ENCODE results near the gene SLC38A1.

Gene SLC38A1

GRCh38 chr12:46230983-46231382 lies 37.9 kb downstream of the SLC38A1 start:
- no peak overlapping the region for H3K9ac ChIP-seq (ENCODE audit: low read depth, low read length)
- no peaks in the 10 kb centered on the region for H3K4me1 ChIP-seq (ENCODE audit: control insufficient read depth, insufficient read depth, low read length)
- H3K36me3 ChIP-seq (ENCODE audit: control insufficient read depth, insufficient read depth, low read length): peaks cover 88% of the 10 kb centered on the region

DNA sequence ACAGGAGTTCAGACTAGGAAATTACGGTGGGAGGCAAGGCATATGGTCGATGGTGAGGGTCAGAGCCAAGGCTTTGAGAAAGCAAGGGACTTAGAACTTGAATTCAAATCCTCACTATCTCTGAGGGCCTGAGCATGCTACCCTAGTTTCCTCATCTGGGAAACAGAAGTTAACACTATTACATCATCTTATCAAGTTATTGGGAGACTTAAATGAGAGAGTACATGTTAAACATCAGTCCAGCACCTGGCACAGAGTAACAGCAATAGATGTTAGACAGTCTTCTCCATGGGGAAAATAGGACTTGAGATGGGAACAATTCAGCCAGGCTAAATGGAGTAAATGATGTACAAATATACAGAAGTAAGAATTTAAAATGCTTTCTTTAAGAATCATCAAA lies 38.5 kb downstream of the SLC38A1 start:
- Histone ChIP-seq H3K4me3 (ENCODE audit: low read depth, low read length) (no peak overlapping the region), H3K4me1 (ENCODE audit: control insufficient read depth, insufficient read depth, low read length) (no peaks in the 10 kb centered on the region), H3K9me3 (ENCODE audit: control insufficient read depth, insufficient read depth, low read length) (no peaks in the 10 kb centered on the region), H3K36me3 (ENCODE audit: control insufficient read depth, insufficient read depth, low read length) (peaks cover 89% of the 10 kb centered on the region), H3K27me3 (ENCODE audit: control insufficient read depth, insufficient read depth, low read length) (no peaks in the 10 kb centered on the region), H3K9ac (ENCODE audit: low read depth, low read length) (no peak overlapping the region), H3K27ac (ENCODE audit: low read depth, low read length) (no peak overlapping the region)

More at GRCh38 chr12:46230983-46231382, 37.9 kb downstream of the SLC38A1 start:
- H3K4me3 ChIP-seq (ENCODE audit: low read depth, low read length): no peak overlapping the region
- no peaks in the 10 kb centered on the region for H3K9me3 ChIP-seq (ENCODE audit: control insufficient read depth, insufficient read depth, low read length)
- no peaks in the 10 kb centered on the region for H3K27me3 ChIP-seq (ENCODE audit: control insufficient read depth, insufficient read depth, low read length)
- no peak overlapping the region for H3K27ac ChIP-seq (ENCODE audit: low read depth, low read length)

DNA sequence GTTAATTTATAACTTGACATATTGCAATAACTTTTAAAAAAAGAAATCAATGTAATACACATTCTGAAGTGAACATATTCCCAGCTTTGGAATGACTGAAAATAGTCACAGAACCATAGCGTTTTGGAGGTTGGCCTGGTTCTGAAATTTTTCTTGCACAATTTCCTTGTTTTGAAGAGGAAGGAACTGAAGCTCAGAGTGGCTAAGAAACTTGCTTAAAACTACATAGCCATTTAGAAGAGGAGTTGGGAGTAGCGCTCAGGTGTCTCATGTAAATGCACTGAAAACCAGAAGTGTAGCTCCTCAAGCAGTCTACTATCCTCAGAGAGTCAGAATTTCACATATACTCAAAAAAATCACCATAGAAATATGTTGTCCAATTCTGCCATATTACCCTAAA lies 41.2 kb downstream of the SLC38A1 start:
- peaks cover 98% of the 10 kb centered on the region for H3K36me3 ChIP-seq (ENCODE audit: control insufficient read depth, insufficient read depth, low read length)

DNA sequence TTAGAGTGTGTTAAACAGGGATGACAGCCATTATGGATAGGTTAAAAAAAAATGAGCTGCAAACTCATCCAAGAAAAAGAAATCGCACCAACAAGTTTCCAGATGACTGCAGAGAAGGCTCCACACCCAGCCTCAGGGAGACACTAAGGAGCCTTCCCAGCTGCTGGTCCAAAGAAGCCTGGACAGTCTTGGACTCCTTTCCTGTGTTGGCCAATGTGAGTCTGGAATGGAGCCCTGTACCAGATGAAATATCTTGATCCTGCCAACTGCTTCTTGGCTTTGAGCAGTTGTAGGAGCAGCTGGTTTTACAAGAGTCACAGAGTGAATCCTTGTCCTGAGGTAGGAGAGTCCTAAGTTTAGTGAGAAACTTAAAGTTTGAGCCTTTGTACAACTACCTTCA lies 44.5 kb downstream of the SLC38A1 start:
- Histone ChIP-seq H3K4me1 (ENCODE audit: control insufficient read depth, insufficient read depth, low read length) (peaks cover 38% of the 10 kb centered on the region), H3K27ac (ENCODE audit: low read depth, low read length) (no peak overlapping the region), H3K9me3 (ENCODE audit: control insufficient read depth, insufficient read depth, low read length) (no peaks in the 10 kb centered on the region), H3K27me3 (ENCODE audit: control insufficient read depth, insufficient read depth, low read length) (no peaks in the 10 kb centered on the region), H3K4me3 (ENCODE audit: low read depth, low read length) (no peak overlapping the region), H3K36me3 (ENCODE audit: control insufficient read depth, insufficient read depth, low read length) (peaks cover 99% of the 10 kb centered on the region), H3K9ac (ENCODE audit: low read depth, low read length) (no peak overlapping the region)

More for the DNA sequence above, 41.2 kb downstream of the SLC38A1 start:
- Histone ChIP-seq H3K27ac (ENCODE audit: low read depth, low read length) (no peak overlapping the region), H3K4me3 (ENCODE audit: low read depth, low read length) (no peak overlapping the region), H3K4me1 (ENCODE audit: control insufficient read depth, insufficient read depth, low read length) (peaks cover 6% of the 10 kb centered on the region; the same call in 1 of the 2 replicates), H3K9ac (ENCODE audit: low read depth, low read length) (no peak overlapping the region), H3K27me3 (ENCODE audit: control insufficient read depth, insufficient read depth, low read length) (no peaks in the 10 kb centered on the region), H3K9me3 (ENCODE audit: control insufficient read depth, insufficient read depth, low read length) (no peaks in the 10 kb centered on the region)

GRCh38 chr12:46223047-46223446 lies 45.8 kb downstream of the SLC38A1 start:
- Histone ChIP-seq H3K4me1 (ENCODE audit: control insufficient read depth, insufficient read depth, low read length) (peaks cover 41% of the 10 kb centered on the region), H3K9ac (ENCODE audit: low read depth, low read length) (no peak overlapping the region), H3K27ac (ENCODE audit: low read depth, low read length) (no peak overlapping the region), H3K27me3 (ENCODE audit: control insufficient read depth, insufficient read depth, low read length) (no peaks in the 10 kb centered on the region), H3K36me3 (ENCODE audit: control insufficient read depth, insufficient read depth, low read length) (peaks cover 97% of the 10 kb centered on the region), H3K9me3 (ENCODE audit: control insufficient read depth, insufficient read depth, low read length) (no peaks in the 10 kb centered on the region), H3K4me3 (ENCODE audit: low read depth, low read length) (no peak overlapping the region)

GRCh38 chr12:46222636-46223035 lies 46.2 kb downstream of the SLC38A1 start:
- Histone ChIP-seq H3K4me1 (ENCODE audit: control insufficient read depth, insufficient read depth, low read length) (peaks cover 41% of the 10 kb centered on the region), H3K36me3 (ENCODE audit: control insufficient read depth, insufficient read depth, low read length) (peaks cover 97% of the 10 kb centered on the region), H3K27ac (ENCODE audit: low read depth, low read length) (no peak overlapping the region), H3K27me3 (ENCODE audit: control insufficient read depth, insufficient read depth, low read length) (no peaks in the 10 kb centered on the region), H3K4me3 (ENCODE audit: low read depth, low read length) (no peak overlapping the region), H3K9me3 (ENCODE audit: control insufficient read depth, insufficient read depth, low read length) (no peaks in the 10 kb centered on the region), H3K9ac (ENCODE audit: low read depth, low read length) (no peak overlapping the region)

- peaks cover 96% of the 10 kb centered on the region for H3K36me3 ChIP-seq (ENCODE audit: control insufficient read depth, insufficient read depth, low read length)
Observed at GRCh38 chr12:46221255-46222128, 47.4 kb downstream of the SLC38A1 start.

DNA sequence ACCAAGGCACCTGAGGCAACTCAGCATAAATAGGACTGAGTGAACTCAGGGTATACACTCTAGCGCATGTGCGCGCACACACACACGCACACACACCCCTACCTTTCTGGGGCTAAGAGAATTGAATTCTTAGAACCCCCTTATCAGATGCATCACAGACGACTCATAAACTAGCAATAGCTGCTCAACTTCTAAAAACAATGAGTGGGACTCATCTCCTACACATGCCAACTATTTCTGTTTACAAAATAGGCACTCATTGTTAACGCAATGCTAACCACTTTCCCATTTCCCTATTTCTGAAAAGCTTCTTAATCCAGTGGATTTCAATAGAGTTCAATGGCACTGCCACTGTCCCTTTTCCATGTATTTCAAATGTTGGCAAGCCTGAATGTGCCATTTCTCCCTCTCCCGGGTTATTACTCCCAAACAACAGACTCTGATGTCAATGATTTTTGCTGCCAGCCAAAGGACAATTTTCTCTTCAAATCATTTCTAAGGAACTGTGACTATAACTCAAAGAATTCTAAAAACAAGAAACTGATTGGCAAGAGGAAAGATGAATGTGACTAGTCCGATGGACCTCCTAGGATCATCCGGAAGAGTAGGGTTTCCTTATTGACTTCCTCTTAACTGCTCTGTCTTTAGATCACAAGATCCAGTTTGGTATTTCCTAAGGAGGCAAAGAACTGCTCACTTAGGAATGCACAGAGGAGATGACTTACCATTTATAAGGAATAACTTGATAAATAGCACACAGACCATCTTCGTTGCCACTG lies 48.8 kb downstream of the SLC38A1 start:
- H3K9me3 ChIP-seq (ENCODE audit: control insufficient read depth, insufficient read depth, low read length): no peaks in the 10 kb centered on the region
- H3K36me3 ChIP-seq (ENCODE audit: control insufficient read depth, insufficient read depth, low read length): peaks cover 83% of the 10 kb centered on the region
- no peaks in the 10 kb centered on the region for H3K27me3 ChIP-seq (ENCODE audit: control insufficient read depth, insufficient read depth, low read length)
- H3K4me1 ChIP-seq (ENCODE audit: control insufficient read depth, insufficient read depth, low read length): peaks cover 41% of the 10 kb centered on the region
- H3K4me3 ChIP-seq (ENCODE audit: low read depth, low read length): no peak overlapping the region
- H3K27ac ChIP-seq (ENCODE audit: low read depth, low read length): peak overlapping the region; percentile 19
- no peak overlapping the region for H3K9ac ChIP-seq (ENCODE audit: low read depth, low read length)

More at GRCh38 chr12:46221255-46222128, 47.4 kb downstream of the SLC38A1 start:
- Histone ChIP-seq H3K9ac (ENCODE audit: low read depth, low read length) (no peak overlapping the region), H3K27ac (ENCODE audit: low read depth, low read length) (peak overlapping the region; percentile 56), H3K4me3 (ENCODE audit: low read depth, low read length) (no peak overlapping the region), H3K27me3 (ENCODE audit: control insufficient read depth, insufficient read depth, low read length) (no peaks in the 10 kb centered on the region), H3K4me1 (ENCODE audit: control insufficient read depth, insufficient read depth, low read length) (peaks cover 41% of the 10 kb centered on the region), H3K9me3 (ENCODE audit: control insufficient read depth, insufficient read depth, low read length) (no peaks in the 10 kb centered on the region)

- Histone ChIP-seq H3K27ac (ENCODE audit: low read depth, low read length) (no peak overlapping the region), H3K9ac (ENCODE audit: low read depth, low read length) (no peak overlapping the region), H3K36me3 (ENCODE audit: control insufficient read depth, insufficient read depth, low read length) (peaks cover 83% of the 10 kb centered on the region)
Observed at GRCh38 chr12:46219132-46219876, 49.5 kb downstream of the SLC38A1 start.

DNA sequence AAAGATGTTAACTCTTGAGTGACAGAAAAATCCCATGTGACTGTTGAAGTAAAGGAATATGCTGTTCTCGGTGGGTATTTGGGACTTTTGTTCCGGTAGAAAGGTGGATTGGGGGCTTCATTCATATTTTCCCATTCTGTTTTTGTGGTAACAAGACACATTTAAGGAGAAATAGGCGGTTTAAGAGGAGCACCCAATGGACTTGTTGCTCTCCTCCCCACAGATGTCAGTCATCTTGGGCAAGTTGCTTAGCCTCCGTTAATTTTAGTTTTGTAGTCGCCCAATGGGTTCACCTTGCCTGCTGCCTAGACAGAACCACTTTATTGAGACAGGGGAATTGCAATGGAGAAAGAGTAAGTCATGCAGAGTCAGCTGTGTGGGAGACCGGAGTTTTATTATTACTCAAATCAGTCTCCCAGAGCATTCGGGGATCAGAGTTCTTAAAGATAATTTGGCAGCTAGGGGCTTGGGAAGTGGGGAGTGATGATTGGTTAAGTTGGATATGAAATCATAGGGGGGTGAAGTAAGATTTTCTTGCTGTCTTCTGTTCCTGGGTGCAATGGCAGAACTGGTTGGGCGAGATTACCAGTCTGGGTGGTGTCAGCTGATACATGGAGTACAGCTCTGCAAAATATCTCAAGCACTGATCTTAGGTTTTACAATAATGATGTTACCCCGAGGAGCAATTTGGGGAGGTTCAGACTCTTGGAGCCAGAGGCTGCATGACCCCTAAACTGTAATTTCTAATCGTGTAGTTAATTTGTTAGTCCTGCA lies 50.3 kb downstream of the SLC38A1 start:
- Histone ChIP-seq H3K27me3 (ENCODE audit: control insufficient read depth, insufficient read depth, low read length) (no peaks in the 10 kb centered on the region), H3K4me3 (ENCODE audit: low read depth, low read length) (no peak overlapping the region), H3K27ac (ENCODE audit: low read depth, low read length) (no peak overlapping the region), H3K9me3 (ENCODE audit: control insufficient read depth, insufficient read depth, low read length) (no peaks in the 10 kb centered on the region), H3K4me1 (ENCODE audit: control insufficient read depth, insufficient read depth, low read length) (peaks cover 41% of the 10 kb centered on the region), H3K36me3 (ENCODE audit: control insufficient read depth, insufficient read depth, low read length) (peaks cover 83% of the 10 kb centered on the region), H3K9ac (ENCODE audit: low read depth, low read length) (no peak overlapping the region)

More at GRCh38 chr12:46219132-46219876, 49.5 kb downstream of the SLC38A1 start:
- Histone ChIP-seq H3K9me3 (ENCODE audit: control insufficient read depth, insufficient read depth, low read length) (no peaks in the 10 kb centered on the region), H3K27me3 (ENCODE audit: control insufficient read depth, insufficient read depth, low read length) (no peaks in the 10 kb centered on the region), H3K4me3 (ENCODE audit: low read depth, low read length) (no peak overlapping the region), H3K4me1 (ENCODE audit: control insufficient read depth, insufficient read depth, low read length) (peaks cover 41% of the 10 kb centered on the region)
